Urinary bladder (tissue), 2 donors: Measurements from ENCODE around the gene OR5M8. TPM values are rescaled to one million over a fixed set of nuclear protein-coding genes. Genes with fewer than 3 reads are reported as not detected.

ENCODE experiments used
- polyA plus RNA-seq: library from polyadenylated mRNA; stranded (reverse); fragments of 200-250 nt; gene quantifications from one replicate; pipeline ENCODE4 v1.2.3, GENCODE V29; 2013
- total RNA-seq: library from RNA; depleted of rRNA; stranded (reverse); fragments of >200 nt; gene quantifications from one replicate; pipeline ENCODE4 v1.2.3, GENCODE V29; 2014
- donor health status: healthy.

OR5M8 gene
- total and polyA plus RNA-seq, 2 donors: not detected

Other genes with a start within 250 kb of the OR5M8 start
- not detected for gene OR5T3, start 239.1 kb downstream of the OR5M8 start, total RNA-seq
- gene OR5T3, start 239.1 kb downstream of the OR5M8 start, polyA plus RNA-seq: not detected
- not detected for gene OR5T1, start 217.2 kb downstream of the OR5M8 start, total RNA-seq
- not detected for gene OR5T1, start 217.2 kb downstream of the OR5M8 start, polyA plus RNA-seq
- gene OR8H1, start 199.1 kb downstream of the OR5M8 start, total RNA-seq: not detected
- gene OR8H1, start 199.1 kb downstream of the OR5M8 start, polyA plus RNA-seq: not detected
- not detected for gene OR8K3, start 176.2 kb downstream of the OR5M8 start, total RNA-seq
- not detected for gene OR8K3, start 176.2 kb downstream of the OR5M8 start, polyA plus RNA-seq
- not detected for gene OR8K1, start 145.3 kb downstream of the OR5M8 start, total RNA-seq
- not detected for gene OR8K1, start 145.3 kb downstream of the OR5M8 start, polyA plus RNA-seq
- not detected for gene OR8J1, start 137.1 kb downstream of the OR5M8 start, total RNA-seq
- not detected for gene OR8J1, start 137.1 kb downstream of the OR5M8 start, polyA plus RNA-seq
- gene OR8U1, start 115.7 kb downstream of the OR5M8 start, total RNA-seq: not detected
- gene OR8U1, start 115.7 kb downstream of the OR5M8 start, polyA plus RNA-seq: not detected
- not detected for gene OR5AL1, start 78.7 kb downstream of the OR5M8 start, total RNA-seq
- gene OR5AL1, start 78.7 kb downstream of the OR5M8 start, polyA plus RNA-seq: not detected
- gene OR5M3, start 18.0 kb downstream of the OR5M8 start, total RNA-seq: not detected
- gene OR5M3, start 18.0 kb downstream of the OR5M8 start, polyA plus RNA-seq: not detected
- not detected for gene OR5M11, start 51.9 kb upstream of the OR5M8 start, total RNA-seq
- gene OR5M11, start 51.9 kb upstream of the OR5M8 start, polyA plus RNA-seq: not detected
- not detected for gene OR5M10, start 86.4 kb upstream of the OR5M8 start, total RNA-seq
- not detected for gene OR5M10, start 86.4 kb upstream of the OR5M8 start, polyA plus RNA-seq
- not detected for gene OR5M1, start 123.5 kb upstream of the OR5M8 start, total RNA-seq
- not detected for gene OR5M1, start 123.5 kb upstream of the OR5M8 start, polyA plus RNA-seq
- gene OR5AP2, start 151.1 kb upstream of the OR5M8 start, total RNA-seq: not detected
- not detected for gene OR5AP2, start 151.1 kb upstream of the OR5M8 start, polyA plus RNA-seq
- gene OR5AR1, start 172.3 kb upstream of the OR5M8 start, total RNA-seq: not detected
- not detected for gene OR5AR1, start 172.3 kb upstream of the OR5M8 start, polyA plus RNA-seq
- not detected for gene OR9G1, start 207.7 kb upstream of the OR5M8 start, total RNA-seq
- gene OR9G1, start 207.7 kb upstream of the OR5M8 start, polyA plus RNA-seq: not detected